Stimulated activated naive B cell treated with anti-CD40 and anti-IgM and Interleukin-4, amounts not matched to agents 10 μg/mL and 1 μg/mL and 100 μg/mL, for 72 hours (primary cell): ENCODE data around the gene PDGFC.

Experiments used
- ATAC-seq, 2 donors: fragments of 150-1000 bp; cut with Tn5 transposase; replicated peaks; 2 replicates each; pipeline ENCODE4 v1.10.0; 2021; ENCODE audit warnings: moderate library complexity in 1 of 2
- DNase-seq: peaks from one replicate; pipeline ENCODE4 v3.0.0; 2021
- H3K27ac Mint-ChIP-seq: one replicate; pipeline ENCODE4 v1.8.0; 2022; ENCODE audit warnings: mild to moderate bottlenecking, mixed read lengths
- H3K27me3 Mint-ChIP-seq, 2 donors: one replicate each; pipeline ENCODE4 v1.8.0; 2022; ENCODE audit warnings: mixed read lengths in 2 of 2
- H3K36me3 Mint-ChIP-seq, 2 donors: one replicate each; pipeline ENCODE4 v1.8.0; 2022; ENCODE audit warnings: mixed read lengths in 2 of 2, mild to moderate bottlenecking in 1 of 2
- H3K4me1 Mint-ChIP-seq, 2 donors: one replicate each; pipeline ENCODE4 v1.8.0; 2022; ENCODE audit warnings: mixed read lengths in 2 of 2, mild to moderate bottlenecking in 1 of 2
- H3K4me3 Mint-ChIP-seq, 2 donors: one replicate each; pipeline ENCODE4 v1.8.0; 2022; ENCODE audit warnings: mild to moderate bottlenecking in 2 of 2, mixed read lengths in 2 of 2, moderate library complexity in 1 of 2
- H3K9me3 Mint-ChIP-seq, 2 donors: one replicate each; pipeline ENCODE4 v1.8.0; 2022; ENCODE audit warnings: mixed read lengths in 2 of 2, mild to moderate bottlenecking in 1 of 2

PDGFC gene

DNA sequence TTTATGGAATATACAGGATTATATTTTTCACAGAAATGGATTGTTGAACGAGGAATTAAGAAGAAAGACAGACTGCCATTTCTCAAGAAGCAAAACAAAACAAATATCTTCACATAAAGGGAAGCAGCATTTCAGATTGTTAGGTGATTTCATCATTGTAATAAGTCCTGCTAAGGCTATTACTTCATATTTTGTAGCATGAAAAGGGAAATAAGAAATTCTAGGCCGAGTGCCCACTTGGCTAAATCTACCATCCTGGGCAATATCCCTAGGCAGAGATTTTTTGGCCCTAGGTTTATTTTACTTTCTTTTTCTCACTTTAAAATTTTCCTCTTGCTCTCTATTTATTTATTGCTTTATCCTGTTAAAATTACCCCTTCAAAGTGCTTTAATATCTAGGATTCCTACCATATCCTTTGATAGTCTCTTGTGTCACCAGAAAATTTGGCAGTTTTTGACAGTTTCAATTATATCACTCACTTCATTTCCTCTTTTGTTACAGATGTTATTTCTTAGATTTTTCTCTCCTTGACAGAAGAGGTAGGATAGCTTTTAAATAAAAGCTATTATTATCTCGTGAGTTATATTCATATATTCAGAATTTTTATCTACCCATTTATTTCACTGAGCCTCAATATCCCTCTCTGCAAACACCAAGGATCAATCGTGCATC lies 142.3 kb downstream of the PDGFC start:
- no peak for ATAC-seq
- Mint-ChIP-seq H3K36me3 (no peaks in the 10 kb centered on the region), H3K27me3 (no peaks in the 10 kb centered on the region), H3K9me3 (no peaks in the 10 kb centered on the region), H3K4me3 (no peak overlapping the region), H3K27ac (no peak overlapping the region), H3K4me1 (no peaks in the 10 kb centered on the region)
- DNase-seq: no peak

DNA sequence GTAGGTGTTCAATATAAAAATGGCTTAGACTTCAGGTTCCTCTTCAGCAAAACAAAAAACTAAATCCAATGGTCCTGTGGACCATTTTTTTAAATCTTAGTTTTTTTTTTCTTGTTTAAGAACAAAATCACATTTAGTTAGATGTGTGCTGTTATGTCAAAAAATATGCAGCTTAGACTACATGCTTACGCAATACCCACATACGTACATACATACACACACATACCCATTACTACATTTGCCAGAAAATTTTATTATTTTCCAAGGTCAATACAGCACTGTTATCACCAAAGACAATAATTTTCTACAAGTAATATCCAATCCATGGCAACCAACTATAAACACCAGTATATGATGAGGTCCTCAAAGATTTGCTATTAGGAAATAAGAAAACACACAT lies 144.1 kb downstream of the PDGFC start:
- DNase-seq (no peak), ATAC-seq (no peak)
- H3K4me1 Mint-ChIP-seq: no peaks in the 10 kb centered on the region
- H3K36me3 Mint-ChIP-seq: no peaks in the 10 kb centered on the region
- no peaks in the 10 kb centered on the region for H3K27me3 Mint-ChIP-seq
- no peaks in the 10 kb centered on the region for H3K9me3 Mint-ChIP-seq
- H3K27ac Mint-ChIP-seq: no peak overlapping the region
- H3K4me3 Mint-ChIP-seq: no peak overlapping the region

DNA sequence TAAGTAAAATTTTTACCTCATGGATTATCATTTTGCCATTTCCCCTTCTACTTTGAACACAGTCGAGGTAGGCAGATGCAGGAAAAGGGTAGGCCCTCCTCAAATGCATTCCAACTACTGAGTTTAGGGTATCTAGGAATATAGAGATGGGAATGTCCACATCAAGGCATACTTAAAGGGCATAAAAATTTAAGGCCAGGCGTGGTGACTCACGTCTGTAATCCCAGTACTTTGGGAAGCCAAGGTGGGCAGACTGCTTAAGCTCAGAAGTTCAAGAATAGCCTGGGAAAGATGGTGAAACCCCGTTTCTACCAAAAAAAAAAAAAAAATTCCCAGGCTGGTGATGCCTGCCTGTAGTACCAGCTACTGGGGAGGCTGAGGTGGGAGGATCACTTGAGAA lies 146.5 kb downstream of the PDGFC start:
- DNase-seq (no peak), ATAC-seq (no peak)
- Mint-ChIP-seq H3K27ac (no peak overlapping the region), H3K9me3 (no peaks in the 10 kb centered on the region), H3K4me1 (no peaks in the 10 kb centered on the region), H3K36me3 (no peaks in the 10 kb centered on the region), H3K4me3 (no peak overlapping the region), H3K27me3 (no peaks in the 10 kb centered on the region)

DNA sequence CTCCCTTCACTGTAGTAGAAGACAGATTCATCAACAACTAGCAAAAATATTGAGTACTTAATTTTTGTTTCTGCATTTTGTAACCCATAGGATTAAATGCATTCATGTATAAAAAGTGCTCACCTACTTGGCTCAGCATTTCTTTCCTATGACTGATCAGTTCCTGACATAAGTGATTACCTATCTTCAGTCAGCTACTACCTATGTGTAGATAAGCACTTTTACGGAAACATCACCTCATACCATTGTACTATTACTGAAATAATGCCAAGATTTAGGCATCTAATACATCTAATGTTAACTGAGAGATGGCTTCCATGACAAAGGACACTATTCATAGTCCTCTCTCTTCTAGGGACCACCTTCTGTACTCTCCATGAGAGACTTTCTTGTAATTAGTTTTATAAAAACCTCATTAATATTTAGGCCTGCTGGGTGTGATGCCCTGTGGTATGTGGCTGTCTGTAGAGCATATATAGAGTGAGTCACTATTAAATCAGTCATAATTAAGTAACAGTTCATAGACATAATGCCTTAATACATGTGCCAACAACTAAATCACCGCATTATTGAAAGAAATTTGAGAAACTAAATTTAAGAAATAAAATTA lies 147.0 kb downstream of the PDGFC start:
- no peaks in the 10 kb centered on the region for H3K36me3 Mint-ChIP-seq
- H3K27me3 Mint-ChIP-seq: no peaks in the 10 kb centered on the region
- no peak overlapping the region for H3K4me3 Mint-ChIP-seq
- H3K4me1 Mint-ChIP-seq: no peaks in the 10 kb centered on the region
- no peak overlapping the region for H3K27ac Mint-ChIP-seq
- H3K9me3 Mint-ChIP-seq: no peaks in the 10 kb centered on the region
- ATAC-seq: no peak
- DNase-seq: no peak

DNA sequence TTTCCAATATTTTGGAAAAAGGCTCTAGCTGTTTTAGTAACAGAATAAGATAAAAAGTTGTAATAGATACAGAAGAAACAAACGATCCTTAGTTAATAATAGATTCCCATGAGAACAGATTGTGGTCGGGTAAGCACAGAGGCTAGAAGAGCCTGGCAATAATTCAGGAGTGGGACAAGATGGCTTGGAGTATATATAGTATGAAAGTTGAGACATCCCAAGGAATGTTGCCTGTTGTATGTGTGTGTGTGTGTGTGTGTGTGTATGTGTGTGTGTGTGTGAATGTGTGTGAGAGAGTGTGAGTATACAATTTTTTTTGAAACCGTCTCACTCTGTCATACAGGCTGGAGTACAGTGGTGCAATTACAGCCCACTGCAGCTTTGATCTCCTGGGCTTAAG lies 150.7 kb downstream of the PDGFC start:
- Mint-ChIP-seq H3K36me3 (no peaks in the 10 kb centered on the region), H3K27ac (no peak overlapping the region), H3K27me3 (no peaks in the 10 kb centered on the region), H3K4me3 (no peak overlapping the region), H3K9me3 (no peaks in the 10 kb centered on the region), H3K4me1 (no peaks in the 10 kb centered on the region)
- no peak for DNase-seq
- ATAC-seq: no peak

DNA sequence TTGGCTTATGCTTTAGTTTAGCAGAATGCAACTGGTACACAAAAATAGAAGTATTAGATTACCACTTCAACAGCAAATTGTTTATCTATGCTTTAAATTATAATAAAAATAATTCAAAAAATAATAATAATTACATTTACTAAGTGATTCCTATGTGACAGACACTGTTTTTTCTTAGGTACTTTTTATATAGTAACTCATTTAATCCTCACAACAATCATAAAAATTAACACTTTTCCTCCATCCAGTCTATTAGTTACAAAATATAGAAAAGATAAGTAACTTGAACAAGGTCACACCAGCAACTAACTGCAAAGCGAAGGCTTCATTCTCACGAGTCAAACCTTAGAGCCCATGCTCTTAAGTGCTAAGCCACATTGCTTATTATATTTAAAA lies 155.2 kb downstream of the PDGFC start:
- no peaks in the 10 kb centered on the region for H3K36me3 Mint-ChIP-seq
- no peak overlapping the region for H3K27ac Mint-ChIP-seq
- no peak for ATAC-seq
- peaks cover 0 to under 1% of the 10 kb centered on the region in 2 donors for H3K9me3 Mint-ChIP-seq
- H3K4me1 Mint-ChIP-seq: no peaks in the 10 kb centered on the region
- no peak for DNase-seq
- H3K27me3 Mint-ChIP-seq: no peaks in the 10 kb centered on the region
- H3K4me3 Mint-ChIP-seq: no peak overlapping the region

DNA sequence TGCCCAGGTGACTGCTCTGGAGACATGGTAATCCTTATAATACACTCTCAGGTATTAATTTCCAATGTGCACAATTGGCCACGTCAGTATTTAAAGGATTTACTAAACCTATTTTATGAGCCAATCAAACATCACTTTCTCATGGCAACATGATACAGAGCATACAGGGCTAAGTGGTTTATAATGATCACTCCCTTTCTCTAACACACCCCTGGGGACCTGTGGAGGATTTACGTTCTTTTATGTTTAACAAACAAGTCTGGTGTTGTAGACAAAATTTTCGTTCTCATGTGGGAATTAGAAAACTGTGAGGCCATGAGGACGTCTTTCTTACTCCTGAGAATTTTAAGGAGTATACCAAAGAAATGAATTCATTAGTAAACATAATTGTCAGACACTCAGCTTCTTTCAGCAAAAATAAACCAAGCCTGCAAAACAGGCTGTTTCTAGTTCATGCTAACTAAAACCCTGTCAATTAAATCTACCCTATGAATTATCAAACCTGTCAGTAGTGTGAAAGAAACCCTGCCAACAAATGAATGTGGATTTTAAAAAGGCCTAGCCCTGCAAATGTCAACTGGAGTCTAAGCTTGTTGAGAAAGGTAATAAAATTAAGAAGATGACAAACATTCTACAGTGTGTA lies 155.8 kb downstream of the PDGFC start:
- Mint-ChIP-seq H3K27ac (no peak overlapping the region), H3K4me3 (no peak overlapping the region), H3K4me1 (no peaks in the 10 kb centered on the region)

DNA sequence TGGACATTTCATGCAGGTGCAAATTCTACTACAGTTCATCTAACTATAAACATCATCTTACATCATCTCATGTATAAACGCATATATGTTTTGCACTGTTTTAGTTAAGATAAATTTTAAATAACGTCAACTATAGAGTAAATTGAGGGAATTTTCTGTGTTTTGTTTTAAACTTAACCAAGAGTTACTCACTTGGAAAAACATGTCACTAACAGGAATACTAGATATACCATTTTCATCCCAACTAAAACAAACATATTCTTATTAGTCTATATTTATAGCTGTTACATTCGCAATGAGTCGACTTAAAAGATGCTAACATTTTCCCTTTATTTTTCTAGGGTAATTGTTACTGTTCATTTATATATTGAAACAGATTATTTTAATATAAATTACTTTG lies 159.6 kb downstream of the PDGFC start:
- no peaks in the 10 kb centered on the region for H3K4me1 Mint-ChIP-seq
- peaks cover 0 to 1% of the 10 kb centered on the region in 2 donors for H3K9me3 Mint-ChIP-seq
- no peak for DNase-seq
- no peaks in the 10 kb centered on the region for H3K36me3 Mint-ChIP-seq
- H3K27ac Mint-ChIP-seq: no peak overlapping the region
- ATAC-seq: no peak
- H3K4me3 Mint-ChIP-seq: no peak overlapping the region
- H3K27me3 Mint-ChIP-seq: no peaks in the 10 kb centered on the region

More for the DNA sequence above, 155.8 kb downstream of the PDGFC start:
- no peaks in the 10 kb centered on the region for H3K36me3 Mint-ChIP-seq
- no peaks in the 10 kb centered on the region for H3K27me3 Mint-ChIP-seq
- H3K9me3 Mint-ChIP-seq: peaks cover 0 to 1% of the 10 kb centered on the region in 2 donors
- ATAC-seq (no peak), DNase-seq (no peak)

DNA sequence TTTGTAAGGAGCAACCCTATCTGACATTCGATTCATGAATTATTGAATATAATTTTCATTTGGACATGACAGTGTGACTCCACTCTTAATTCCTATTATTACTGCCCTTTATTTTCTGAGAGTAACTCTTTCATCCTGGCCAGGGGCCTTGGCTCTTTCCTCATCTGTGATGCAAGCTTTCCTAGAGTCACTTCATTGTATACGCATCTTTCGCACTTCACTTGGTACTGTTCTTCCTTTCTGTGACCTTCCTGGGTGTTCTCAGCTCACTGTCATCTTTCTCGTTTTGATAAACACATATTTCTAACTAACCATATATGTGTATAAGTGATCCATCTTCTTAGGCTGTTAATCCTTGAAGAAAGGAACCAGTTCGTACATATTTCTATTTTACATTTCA lies 160.3 kb downstream of the PDGFC start:
- ATAC-seq (no peak), DNase-seq (no peak)
- no peak overlapping the region for H3K27ac Mint-ChIP-seq
- H3K9me3 Mint-ChIP-seq: peaks cover 0 to 1% of the 10 kb centered on the region in 2 donors
- H3K27me3 Mint-ChIP-seq: no peaks in the 10 kb centered on the region
- no peaks in the 10 kb centered on the region for H3K4me1 Mint-ChIP-seq
- no peaks in the 10 kb centered on the region for H3K36me3 Mint-ChIP-seq
- H3K4me3 Mint-ChIP-seq: no peak overlapping the region

DNA sequence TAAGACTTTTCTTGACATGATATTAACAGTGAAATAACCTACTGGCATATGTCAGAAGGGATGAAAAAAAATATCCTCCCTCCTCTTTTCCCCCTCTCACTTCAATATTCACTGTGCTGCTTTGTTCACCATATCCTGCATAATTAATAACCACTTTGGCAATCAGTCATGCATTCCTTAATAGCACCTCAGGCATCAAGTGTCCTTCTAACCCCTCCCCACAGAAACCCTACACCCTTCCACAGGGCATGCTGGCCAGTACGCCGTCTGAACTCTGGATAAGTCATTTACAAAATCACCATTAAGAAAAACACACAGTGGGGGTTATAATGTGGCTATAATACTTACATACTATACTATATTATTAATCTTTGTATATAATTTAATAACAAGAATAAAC lies 165.9 kb downstream of the PDGFC start:
- Mint-ChIP-seq H3K27me3 (no peaks in the 10 kb centered on the region), H3K4me3 (no peak overlapping the region), H3K4me1 (no peaks in the 10 kb centered on the region), H3K9me3 (no peaks in the 10 kb centered on the region), H3K36me3 (no peaks in the 10 kb centered on the region), H3K27ac (no peak overlapping the region)
- ATAC-seq (no peak), DNase-seq (no peak)

DNA sequence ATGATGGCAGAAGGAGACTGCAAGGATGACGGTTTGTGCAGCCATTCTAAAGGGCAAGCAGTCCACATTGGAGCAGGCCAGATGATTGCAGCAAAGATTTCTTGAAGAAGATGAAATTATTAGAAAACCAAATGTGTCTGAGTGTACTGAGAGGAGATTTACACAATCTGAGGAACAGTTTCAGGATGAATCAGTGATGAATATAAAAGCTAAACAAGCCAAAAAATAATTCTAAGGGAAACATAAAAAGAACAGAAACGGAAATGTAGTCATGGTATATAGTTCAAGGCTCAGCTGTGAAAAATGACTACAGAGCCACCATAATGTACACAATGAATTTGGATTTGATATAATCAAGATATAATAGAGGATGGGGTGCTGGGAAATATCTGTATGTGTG lies 168.5 kb downstream of the PDGFC start:
- Mint-ChIP-seq H3K4me1 (no peaks in the 10 kb centered on the region), H3K27ac (no peak overlapping the region), H3K9me3 (no peaks in the 10 kb centered on the region), H3K36me3 (no peaks in the 10 kb centered on the region), H3K27me3 (no peaks in the 10 kb centered on the region), H3K4me3 (no peak overlapping the region)
- DNase-seq (no peak), ATAC-seq (no peak)

DNA sequence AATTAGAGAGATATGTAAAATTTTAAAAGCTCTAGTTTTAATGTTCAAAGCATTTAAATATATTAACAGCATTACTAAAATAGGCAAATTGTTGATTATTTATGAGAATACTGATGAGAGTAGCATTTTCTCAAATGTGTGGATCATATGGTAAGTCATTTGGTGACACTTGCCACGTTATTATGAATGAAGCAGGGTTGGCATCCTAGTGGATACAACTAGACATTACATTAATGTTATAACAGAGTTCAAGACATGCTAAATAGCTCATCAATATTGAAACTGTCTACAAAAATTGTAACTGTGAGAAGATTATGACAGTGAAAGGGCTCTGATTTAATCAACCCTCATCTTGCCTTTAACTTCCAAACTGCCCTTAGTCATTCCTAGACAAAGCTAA lies 171.1 kb downstream of the PDGFC start:
- Mint-ChIP-seq H3K27me3 (no peaks in the 10 kb centered on the region), H3K27ac (no peak overlapping the region), H3K9me3 (no peaks in the 10 kb centered on the region), H3K4me3 (no peak overlapping the region), H3K4me1 (no peaks in the 10 kb centered on the region), H3K36me3 (no peaks in the 10 kb centered on the region)
- ATAC-seq (no peak), DNase-seq (no peak)

DNA sequence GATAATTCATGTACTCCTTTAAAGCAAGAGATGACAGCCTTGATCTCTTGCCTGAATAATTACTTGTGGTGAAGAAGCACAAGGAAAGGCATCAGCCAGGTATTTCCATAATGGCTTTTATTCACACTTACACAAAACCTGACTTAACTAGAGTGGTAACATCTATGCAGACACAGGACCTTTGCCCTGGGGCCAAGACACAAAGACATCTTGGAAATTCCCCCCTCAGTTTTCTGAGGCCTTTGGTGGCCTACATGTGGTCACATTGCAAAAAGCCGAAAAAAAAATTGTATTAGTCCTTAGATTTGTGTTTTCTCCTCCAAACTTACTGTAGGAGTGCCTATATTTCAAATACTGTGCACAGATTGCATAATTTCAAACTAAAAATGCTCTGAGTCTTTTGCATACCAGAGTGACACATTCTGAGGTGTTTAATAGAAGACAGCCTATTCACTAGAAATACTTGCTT lies 172.4 kb downstream of the PDGFC start:
- H3K36me3 Mint-ChIP-seq: no peaks in the 10 kb centered on the region
- ATAC-seq: no peak
- no peak for DNase-seq
- H3K9me3 Mint-ChIP-seq: no peaks in the 10 kb centered on the region
- H3K27ac Mint-ChIP-seq: no peak overlapping the region
- H3K4me1 Mint-ChIP-seq: no peaks in the 10 kb centered on the region
- H3K27me3 Mint-ChIP-seq: no peaks in the 10 kb centered on the region
- H3K4me3 Mint-ChIP-seq: no peak overlapping the region

DNA sequence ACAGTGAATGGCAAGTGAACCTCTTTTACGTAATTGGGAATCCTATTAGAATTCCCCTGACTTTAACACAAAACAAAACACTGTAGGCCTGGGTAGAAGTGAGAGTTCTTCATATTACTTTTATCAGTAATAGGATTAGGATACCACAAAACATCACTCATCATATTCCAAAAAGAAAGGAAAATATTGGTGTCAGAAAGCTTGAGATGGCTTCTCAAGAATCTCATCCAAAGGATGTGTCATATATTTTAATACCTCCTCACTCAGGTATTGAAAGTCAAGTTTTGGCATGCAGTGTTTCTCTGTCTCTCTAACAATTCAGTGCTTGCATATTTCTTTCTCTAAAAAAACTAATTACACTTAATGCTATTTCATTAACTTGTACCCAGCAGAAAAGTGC lies 173.2 kb downstream of the PDGFC start:
- no peaks in the 10 kb centered on the region for H3K36me3 Mint-ChIP-seq
- no peak for DNase-seq
- no peak overlapping the region for H3K4me3 Mint-ChIP-seq
- H3K27me3 Mint-ChIP-seq: no peaks in the 10 kb centered on the region
- no peak overlapping the region for H3K27ac Mint-ChIP-seq
- no peaks in the 10 kb centered on the region for H3K9me3 Mint-ChIP-seq
- H3K4me1 Mint-ChIP-seq: no peaks in the 10 kb centered on the region
- no peak for ATAC-seq

DNA sequence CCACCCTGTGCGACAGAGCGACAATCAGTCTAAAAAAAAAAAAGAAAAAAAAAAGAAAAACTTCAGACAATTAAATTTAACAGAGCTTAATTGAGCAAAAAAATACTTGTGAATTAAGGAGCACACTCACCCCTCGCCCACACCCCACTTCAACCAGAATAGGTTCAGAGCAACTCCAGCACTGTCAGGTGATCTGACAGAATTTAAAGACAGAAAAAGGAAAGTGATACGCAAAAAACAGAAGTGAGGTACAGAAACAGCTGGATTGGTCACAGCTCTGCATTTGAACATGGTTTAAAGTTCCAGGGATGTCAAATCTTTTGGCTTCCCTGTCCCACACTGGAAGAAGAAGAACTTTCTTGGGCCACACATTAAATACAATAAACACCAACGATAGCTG lies 174.4 kb downstream of the PDGFC start:
- ATAC-seq: no peak

More for the DNA sequence above, 174.4 kb downstream of the PDGFC start:
- Mint-ChIP-seq H3K27me3 (no peaks in the 10 kb centered on the region), H3K4me3 (no peak overlapping the region), H3K9me3 (no peaks in the 10 kb centered on the region), H3K4me1 (no peaks in the 10 kb centered on the region), H3K36me3 (no peaks in the 10 kb centered on the region), H3K27ac (no peak overlapping the region)
- no peak for DNase-seq
